GM10266 (cell line): ENCODE measurements around the gene DNAH14.
"Not testable (repeated sequence)": the region's sequence is repeated elsewhere in the genome, so short reads cannot be mapped to it uniquely, and the experiment has no call there.

Experiments
- DNase-seq: peaks from one replicate; pipeline ENCODE4 v3.0.0; 2012; ENCODE audit errors: extremely low spot score
- CTCF ChIP-seq: IDR thresholded peaks from 2 replicates; pipeline ENCODE4 v1.5.1; 2012; ENCODE audit warnings: mild to moderate bottlenecking, low read depth; ENCODE audit not compliant: control insufficient read depth, insufficient read depth; ENCODE audit errors: missing control alignments

DNAH14 gene

GRCh38 chr1:225318706-225319575 is 389.5 kb downstream of the DNAH14 start:
- DNase-seq, result peak; percentile 21
- TF ChIP-seq CTCF, result peak; percentile 76

- no peak for TF ChIP-seq CTCF
- DNase-seq, result no peak
Measured at GRCh38 chr1:225319871-225320270, 390.4 kb downstream of the DNAH14 start.

GRCh38 chr1:225321784-225322183 is 392.3 kb downstream of the DNAH14 start:
- no peak for DNase-seq
- no peak for TF ChIP-seq CTCF

- no peak for TF ChIP-seq CTCF
- DNase-seq, result no peak
Measured at GRCh38 chr1:225329041-225329440, 399.6 kb downstream of the DNAH14 start.

- not testable (repeated sequence) for DNase-seq
Measured at GRCh38 chr1:225329996-225330395, 400.5 kb downstream of the DNAH14 start.

GRCh38 chr1:225332686-225333085 is 403.2 kb downstream of the DNAH14 start:
- no peak for TF ChIP-seq CTCF
- no peak for DNase-seq

GRCh38 chr1:225335098-225335778 is 405.8 kb downstream of the DNAH14 start:
- not testable (repeated sequence) for DNase-seq

GRCh38 chr1:225338545-225338944 is 409.1 kb downstream of the DNAH14 start:
- TF ChIP-seq CTCF, result no peak
- DNase-seq, result no peak
